ENCODE measurements around the gene MIX23. TPM values are rescaled to one million over a fixed set of nuclear protein-coding genes. Genes with fewer than 3 reads are reported as not detected.
A peak's percentile ranks its signal among the peaks of the same experiment; 100 is the strongest.

The MIX23 gene
- total and polyA plus RNA-seq, 2 of the 4 experiments (the other 2 are of a cell fraction), result 10.0 to 26.7 TPM

DNA sequence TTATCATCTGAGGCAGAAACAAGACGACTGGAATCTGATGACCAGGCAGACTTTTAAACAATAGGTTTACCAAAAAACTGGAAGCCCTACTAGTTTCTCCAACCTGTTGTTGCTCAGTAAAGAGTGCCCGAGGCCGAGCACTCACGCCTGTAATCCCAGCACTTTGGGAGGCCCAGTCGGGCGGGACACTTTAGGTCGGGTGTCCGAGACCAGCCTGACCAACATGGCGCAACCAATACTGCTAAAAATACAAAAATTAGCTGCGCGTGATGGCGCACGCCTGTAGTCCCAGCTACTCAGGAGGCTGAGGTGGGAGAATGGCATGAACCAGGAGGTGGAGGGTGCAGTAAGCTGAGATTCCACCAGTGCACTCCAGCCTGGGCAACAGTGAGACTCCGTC, 33.9 kb upstream of the MIX23 start:
- Histone ChIP-seq H3K79me1 (ENCODE audit: low read depth in 1 of 2, low read length in 2 of 2) (peaks cover 29 to 51% of the 10 kb centered on the region in 2 experiments), H4K5ac (ENCODE audit: low read depth, low read length) (peak overlapping the region; percentile 52), H2AK9ac (replicated peaks; ENCODE audit: low read depth, low read length, poor library complexity) (peak overlapping the region; percentile 84), H2BK5ac (ENCODE audit: low read depth, low read length, poor library complexity, severe bottlenecking) (peak overlapping the region; percentile 94), H3K36me3 (ENCODE audit: control insufficient read depth, insufficient read depth, low read length) (no peaks in the 10 kb centered on the region), H3K23ac (ENCODE audit: low read depth, low read length) (peak overlapping the region; percentile 77; the same call in 1 of the 2 replicates), H2BK20ac (ENCODE audit: low read depth, low read length) (no peak overlapping the region), H2AFZ (replicated peaks; ENCODE audit: low read length, poor library complexity) (no peak overlapping the region), H3K9me1 (ENCODE audit: insufficient read depth, low read length) (peaks cover 3% of the 10 kb centered on the region), H3K18ac (ENCODE audit: low read depth, low read length) (no peak overlapping the region), H3K4me3 (ENCODE audit: insufficient read depth, low read depth, low read length) (peak overlapping the region; percentile 68), H3K9ac (ENCODE audit: low read depth, low read length) (peak overlapping the region; percentile 86; the same call in 1 of the 2 replicates), H3K4me1 (ENCODE audit: control insufficient read depth, insufficient read depth, low read length) (peaks cover 2% of the 10 kb centered on the region), H4K8ac (ENCODE audit: low read depth in 2 of 2, low read length in 2 of 2) (peak overlapping the region; percentile 77 to 99; a peak in 3 of 4 replicates), H3K27ac (ENCODE audit: insufficient read depth, low read length) (peak overlapping the region; percentile 13; the same call in 1 of the 2 replicates), H3K56ac (ENCODE audit: extremely low read depth, insufficient read depth, low read length) (no peak overlapping the region), H2BK120ac (ENCODE audit: low read depth, low read length) (no peak overlapping the region), H2BK15ac (ENCODE audit: low read depth, low read length) (no peak overlapping the region), H4K91ac (ENCODE audit: insufficient read depth, low read depth, low read length) (no peak overlapping the region; the same call in 1 of the 2 replicates), H3K27me3 (ENCODE audit: control insufficient read depth, insufficient read depth, low read length) (no peaks in the 10 kb centered on the region), H3K4me2 (ENCODE audit: low read depth, low read length) (peak overlapping the region; percentile 71), H3K4ac (ENCODE audit: low read depth, low read length) (peak overlapping the region; percentile 87; the same call in 1 of the 2 replicates), H3K14ac (replicated peaks; ENCODE audit: low read depth, low read length) (0 out of 2 replicates have a peak overlapping the region, but pooled peaks have one; percentile 95), H4K20me1 (ENCODE audit: insufficient read depth, low read length) (no peaks in the 10 kb centered on the region), H3K9me3 (ENCODE audit: control insufficient read depth, insufficient read depth, low read length) (no peaks in the 10 kb centered on the region), H2AK5ac (ENCODE audit: low read depth, low read length) (0 out of 2 replicates have a peak overlapping the region, but pooled peaks have one; percentile 17)
- dilution Hi-C loops (cut with HindIII; ENCODE audit: low sequenced_read_pairs, unreplicated experiment) (no loop called here), in situ Hi-C loops (cut with MboI; ENCODE audit: low sequenced_read_pairs) (no loop called here), intact Hi-C loops (cut with micrococcal nuclease) (no loop called here)
- ChIA-PET POLR2A (ENCODE audit: unreplicated experiment) (no interaction called here), CTCF (interaction anchor here (1.0 kb wide), 1 partner anchor 33 kb away, joined by 3 read pairs; the partner anchor contains the start of genes FAM162A and MIX23)
- 60% methylated on average over 2 of the region's 14 CpGs; no CpG with 5 or more reads in 1 of the 2 experiments for WGBS, 2 experiments (ENCODE audit: extremely low coverage in 2 of 2, insufficient read length in 1 of 2)
- ATAC-seq (ENCODE audit: low read depth) (no peak), DNase-seq (no peak)
- no TSS peak for BruUV-seq (replicated peaks)
- TF ChIP-seq MAZ (IDR thresholded peaks at IDR 0.05; ENCODE audit: borderline replicate concordance, low read depth, low read length) (no peak), NFE2L2 (IDR thresholded peaks at IDR 0.05; ENCODE audit: low read depth, low read length) (no peak), MXI1 (IDR thresholded peaks at IDR 0.05; ENCODE audit: borderline replicate concordance, low read depth, low read length) (no peak)
